Brain microvascular endothelial cell (primary cell): ENCODE results near the gene BCL11B.

Source experiments
- DNase-seq: peaks from one replicate; pipeline ENCODE4 v3.0.0-alpha.2; 2020
- H3K27ac ChIP-seq: fragments of 250-450 bp; sonication (Bioruptor Pico); 2 replicates; pipeline ENCODE4 v1.5.1; 2020; ENCODE audit warnings: mild to moderate bottlenecking, moderate library complexity
- H3K27me3 ChIP-seq: fragments of 250-450 bp; sonication (Bioruptor Pico); replicated peaks from 2 replicates; pipeline ENCODE4 v1.5.1; 2020; ENCODE audit warnings: mild to moderate bottlenecking
- H3K36me3 ChIP-seq: fragments of 250-450 bp; sonication (Bioruptor Pico); replicated peaks from 2 replicates; pipeline ENCODE4 v1.5.1; 2020; ENCODE audit warnings: mild to moderate bottlenecking
- H3K4me3 ChIP-seq: 2 replicates; pipeline ENCODE4 v1.5.1; 2011; ENCODE audit warnings: low read depth, mild to moderate bottlenecking, control low read depth, low read length, moderate library complexity
- CTCF ChIP-seq: IDR thresholded peaks from 2 replicates; pipeline ENCODE4 v1.5.1; 2011; ENCODE audit warnings: low read depth, mild to moderate bottlenecking, moderate library complexity, low read length, control low read depth, inconsistent platforms; ENCODE audit errors: missing control alignments
- in situ Hi-C: cut with HindIII; loops from 2 replicates; pipeline ENCODE4 v1.10.0; 2017; ENCODE audit warnings: low sequenced_read_pairs, low pct_ligation_motif_present

Gene BCL11B

GRCh38 chr14:99212646-99213045 is 59.4 kb downstream of the BCL11B start:
- Histone ChIP-seq H3K27ac (no peak overlapping the region), H3K27me3 (no peaks in the 10 kb centered on the region), H3K4me3 (no peak overlapping the region), H3K36me3 (no peaks in the 10 kb centered on the region)
- in situ Hi-C loops = no loop called here
- DNase-seq = no peak
- TF ChIP-seq CTCF = no peak

GRCh38 chr14:99212199-99212598 is 59.8 kb downstream of the BCL11B start:
- Histone ChIP-seq H3K4me3 (no peak overlapping the region), H3K27ac (no peak overlapping the region), H3K27me3 (no peaks in the 10 kb centered on the region), H3K36me3 (no peaks in the 10 kb centered on the region)
- no peak for DNase-seq
- in situ Hi-C loops = no loop called here
- no peak for TF ChIP-seq CTCF

GRCh38 chr14:99211410-99211809 is 60.6 kb downstream of the BCL11B start:
- in situ Hi-C loops = no loop called here
- DNase-seq = no peak

GRCh38 chr14:99210333-99210732 is 61.7 kb downstream of the BCL11B start:
- Histone ChIP-seq H3K4me3 (no peak overlapping the region), H3K36me3 (no peaks in the 10 kb centered on the region), H3K27ac (no peak overlapping the region), H3K27me3 (no peaks in the 10 kb centered on the region)
- in situ Hi-C loops = no loop called here
- TF ChIP-seq CTCF = no peak
- DNase-seq = no peak

More at GRCh38 chr14:99211410-99211809, 60.6 kb downstream of the BCL11B start:
- Histone ChIP-seq H3K4me3 (no peak overlapping the region), H3K27me3 (no peaks in the 10 kb centered on the region), H3K36me3 (no peaks in the 10 kb centered on the region), H3K27ac (no peak overlapping the region)
- no peak for TF ChIP-seq CTCF

GRCh38 chr14:99209409-99209808 is 62.6 kb downstream of the BCL11B start:
- no peak for DNase-seq
- Histone ChIP-seq H3K4me3 (no peak overlapping the region), H3K36me3 (no peaks in the 10 kb centered on the region), H3K27ac (no peak overlapping the region), H3K27me3 (no peaks in the 10 kb centered on the region)
- in situ Hi-C loops = no loop called here
- TF ChIP-seq CTCF = no peak

- DNase-seq = no peak
- in situ Hi-C loops = no loop called here
- Histone ChIP-seq H3K36me3 (no peaks in the 10 kb centered on the region), H3K4me3 (no peak overlapping the region), H3K27me3 (no peaks in the 10 kb centered on the region), H3K27ac (no peak overlapping the region)
- no peak for TF ChIP-seq CTCF
Measured at GRCh38 chr14:99208318-99208717, 63.7 kb downstream of the BCL11B start.
